Cardiac septum (tissue), 1 donor: ENCODE measurements around the gene UBE2N. TPM values are rescaled to one million over a fixed set of nuclear protein-coding genes. Genes with fewer than 3 reads are reported as not detected.

Experiments used
- DNase-seq: peaks from one replicate; pipeline ENCODE4 v3.0.0-alpha.2; 2020; ENCODE audit warnings: low spot score
- intact Hi-C: fragments of 100-400 bp; cut with DNase I; formaldehyde crosslinking; loops from one replicate; pipeline ENCODE4 v1.14.0; 2022
- total RNA-seq: library from RNA; stranded (reverse); fragmentation: NEBNext Ultra II Directional; extraction: Animal tissue kit (Norgen Biotek cat#: 25700); gene quantifications from one replicate; pipeline ENCODE4 v1.2.1, GENCODE V29; 2021
- donor health status: DM: no; HTN: no; CAD: no.

Gene UBE2N
- total RNA-seq, 1 donor from 2014 or later = 81.4 TPM

- intact Hi-C loops = no loop called here
- no peak for DNase-seq
Observed at GRCh38 chr12:93368766-93369165, 73.0 kb downstream of the UBE2N start.

- intact Hi-C loops = no loop called here
- DNase-seq = no peak
Observed at GRCh38 chr12:93366422-93366821, 75.3 kb downstream of the UBE2N start.

GRCh38 chr12:93365616-93366405 lies 75.9 kb downstream of the UBE2N start:
- intact Hi-C loops = no loop called here
- DNase-seq = no peak

GRCh38 chr12:93363841-93364297 lies 77.9 kb downstream of the UBE2N start:
- no peak for DNase-seq
- intact Hi-C loops = no loop called here

- intact Hi-C loops = no loop called here
Observed at GRCh38 chr12:93361151-93361919, 80.4 kb downstream of the UBE2N start.

GRCh38 chr12:93360688-93361087 lies 81.1 kb downstream of the UBE2N start:
- intact Hi-C loops = no loop called here
- no peak for DNase-seq

More at GRCh38 chr12:93361151-93361919, 80.4 kb downstream of the UBE2N start:
- peak; percentile 79 for DNase-seq

GRCh38 chr12:93358821-93359220 lies 82.9 kb downstream of the UBE2N start:
- intact Hi-C loops = no loop called here

GRCh38 chr12:93358058-93358457 lies 83.7 kb downstream of the UBE2N start:
- intact Hi-C loops = no loop called here
- no peak for DNase-seq

More at GRCh38 chr12:93358821-93359220, 82.9 kb downstream of the UBE2N start:
- DNase-seq = no peak

- DNase-seq = no peak
- intact Hi-C loops = no loop called here
Observed at GRCh38 chr12:93356214-93356613, 85.5 kb downstream of the UBE2N start.

Other genes with a start within 250 kb of the UBE2N start
- gene NUDT4, start 64.0 kb downstream of the UBE2N start, total RNA-seq = 116 TPM
- gene MRPL42, start 25.6 kb upstream of the UBE2N start, total RNA-seq = 43.9 TPM
- gene SOCS2, start 130.7 kb upstream of the UBE2N start, total RNA-seq = 40.3 TPM
- gene CRADD, start 235.4 kb upstream of the UBE2N start, total RNA-seq = 50.8 TPM